Gastrocnemius medialis (tissue), 4 donors: ENCODE results near the gene MYCN.

Source experiments
- CTCF ChIP-seq, 5 experiments: fragments of 450-650 bp in 3 of 5; fragments of 200-600 bp in 2 of 5; sonication (generic) in 2 of 5; IDR thresholded peaks in 4 of 5; conservative IDR thresholded peaks in 1 of 5; 1 replicate in 4 of 5; 2 replicates in 1 of 5; pipeline ENCODE4 v1.5.1; 2016 to 2019; ENCODE audit warnings: antibody characterized with exemption in 5 of 5, mild to moderate bottlenecking in 3 of 5, moderate library complexity in 3 of 5
- POLR2A ChIP-seq, 2 donors: fragments of 450-650 bp; IDR thresholded peaks; one replicate each; pipeline ENCODE4 v1.6.1; 2017; ENCODE audit warnings: antibody characterized with exemption in 2 of 2, mild to moderate bottlenecking in 2 of 2, moderate library complexity in 2 of 2

DNA sequence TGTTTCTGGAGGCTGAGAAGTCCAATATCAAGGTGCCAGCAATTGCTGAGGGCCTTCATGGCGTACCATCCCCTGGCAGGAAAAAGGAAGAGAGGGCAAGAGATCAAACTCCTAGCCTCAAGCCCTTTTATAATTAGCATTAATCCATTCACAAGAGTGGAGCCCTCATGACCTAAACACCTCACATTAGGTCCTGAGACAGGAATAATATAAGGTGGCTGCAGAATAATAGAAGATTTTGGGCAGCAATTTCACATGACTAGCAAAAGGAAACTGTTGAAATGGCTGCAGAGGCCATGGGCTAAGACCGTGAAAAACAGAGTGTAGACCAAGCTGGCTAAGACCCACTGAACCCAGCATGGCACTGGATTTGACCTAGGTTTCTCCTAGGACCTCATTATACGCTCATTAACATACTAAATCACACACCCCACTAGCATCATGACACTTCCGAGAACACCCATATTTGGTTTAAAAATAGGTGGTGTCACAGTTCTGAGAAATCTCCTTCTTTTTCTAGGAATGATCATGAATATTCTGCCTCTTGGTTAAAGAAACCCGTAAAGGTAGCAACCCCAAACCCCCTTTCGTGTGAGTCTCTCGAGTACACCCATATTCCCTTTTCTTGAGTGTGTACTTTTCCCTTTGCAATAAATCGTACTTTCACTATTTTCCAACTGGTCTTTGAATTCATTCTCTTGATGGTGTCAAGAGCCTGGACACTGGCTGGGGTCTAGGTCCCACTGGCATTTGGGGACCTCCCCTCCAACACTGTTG is 3.1 kb upstream of the MYCN start:
- TF ChIP-seq CTCF (IDR thresholded peaks at IDR 0.05 in 4 of 5, conservative IDR thresholded peaks at IDR 0.05 in 1 of 5) (no peak), POLR2A (IDR thresholded peaks at IDR 0.05) (no peak)
